ENCODE data around the gene NUP155.
A peak's percentile ranks its signal among the peaks of the same experiment; 100 is the strongest.

Gene NUP155

GRCh38 chr5:37326536-37326935 lies 44.4 kb downstream of the NUP155 start:
- Mint-ChIP-seq H3K36me3 (ENCODE audit: low read depth) (peaks cover 72% of the 10 kb centered on the region), H3K27me3 (ENCODE audit: low read depth, poor library complexity) (no peaks in the 10 kb centered on the region), H3K4me1 (no peaks in the 10 kb centered on the region), H3K4me3 (no peak overlapping the region), H3K9me3 (no peaks in the 10 kb centered on the region), H3K27ac (no peak overlapping the region)
- no peak for DNase-seq
- TF ChIP-seq, protein P1, sequence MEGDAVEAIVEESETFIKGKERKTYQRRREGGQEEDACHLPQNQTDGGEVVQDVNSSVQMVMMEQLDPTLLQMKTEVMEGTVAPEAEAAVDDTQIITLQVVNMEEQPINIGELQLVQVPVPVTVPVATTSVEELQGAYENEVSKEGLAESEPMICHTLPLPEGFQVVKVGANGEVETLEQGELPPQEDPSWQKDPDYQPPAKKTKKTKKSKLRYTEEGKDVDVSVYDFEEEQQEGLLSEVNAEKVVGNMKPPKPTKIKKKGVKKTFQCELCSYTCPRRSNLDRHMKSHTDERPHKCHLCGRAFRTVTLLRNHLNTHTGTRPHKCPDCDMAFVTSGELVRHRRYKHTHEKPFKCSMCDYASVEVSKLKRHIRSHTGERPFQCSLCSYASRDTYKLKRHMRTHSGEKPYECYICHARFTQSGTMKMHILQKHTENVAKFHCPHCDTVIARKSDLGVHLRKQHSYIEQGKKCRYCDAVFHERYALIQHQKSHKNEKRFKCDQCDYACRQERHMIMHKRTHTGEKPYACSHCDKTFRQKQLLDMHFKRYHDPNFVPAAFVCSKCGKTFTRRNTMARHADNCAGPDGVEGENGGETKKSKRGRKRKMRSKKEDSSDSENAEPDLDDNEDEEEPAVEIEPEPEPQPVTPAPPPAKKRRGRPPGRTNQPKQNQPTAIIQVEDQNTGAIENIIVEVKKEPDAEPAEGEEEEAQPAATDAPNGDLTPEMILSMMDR (IDR thresholded peaks at IDR 0.05), result no peak

DNA sequence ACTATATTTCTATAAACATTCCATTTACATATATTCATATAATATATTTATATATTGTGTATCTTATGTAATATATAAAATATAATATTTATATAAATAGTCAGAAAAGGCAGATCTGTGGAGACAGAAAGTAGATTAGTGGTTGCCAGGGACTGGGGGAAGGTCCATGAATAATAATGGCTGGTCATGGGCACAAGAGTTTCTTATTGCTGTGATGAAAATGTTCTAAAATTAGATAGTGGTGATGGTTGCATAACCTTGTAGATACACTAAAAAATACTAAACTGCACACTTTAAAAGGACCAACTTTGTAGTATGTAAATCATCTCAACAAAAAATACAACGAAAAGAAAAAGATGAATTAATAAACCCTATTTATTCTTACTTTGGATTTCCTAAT lies 47.3 kb downstream of the NUP155 start:
- H3K9me3 Mint-ChIP-seq, result no peaks in the 10 kb centered on the region
- H3K4me1 Mint-ChIP-seq, result no peaks in the 10 kb centered on the region
- TF ChIP-seq, protein P1 (IDR thresholded peaks at IDR 0.05), result no peak
- H3K36me3 Mint-ChIP-seq (ENCODE audit: low read depth), result peaks cover 79% of the 10 kb centered on the region
- no peak overlapping the region for H3K27ac Mint-ChIP-seq
- H3K4me3 Mint-ChIP-seq, result no peak overlapping the region
- H3K27me3 Mint-ChIP-seq (ENCODE audit: low read depth, poor library complexity), result no peaks in the 10 kb centered on the region
- no peak for DNase-seq

GRCh38 chr5:37319037-37319782 lies 51.7 kb downstream of the NUP155 start:
- Mint-ChIP-seq H3K4me3 (no peak overlapping the region), H3K4me1 (no peaks in the 10 kb centered on the region), H3K27ac (no peak overlapping the region), H3K27me3 (ENCODE audit: low read depth, poor library complexity) (no peaks in the 10 kb centered on the region), H3K9me3 (no peaks in the 10 kb centered on the region), H3K36me3 (ENCODE audit: low read depth) (peaks cover 74% of the 10 kb centered on the region)
- TF ChIP-seq, protein P1 (IDR thresholded peaks at IDR 0.05), result no peak
- no peak for DNase-seq

DNA sequence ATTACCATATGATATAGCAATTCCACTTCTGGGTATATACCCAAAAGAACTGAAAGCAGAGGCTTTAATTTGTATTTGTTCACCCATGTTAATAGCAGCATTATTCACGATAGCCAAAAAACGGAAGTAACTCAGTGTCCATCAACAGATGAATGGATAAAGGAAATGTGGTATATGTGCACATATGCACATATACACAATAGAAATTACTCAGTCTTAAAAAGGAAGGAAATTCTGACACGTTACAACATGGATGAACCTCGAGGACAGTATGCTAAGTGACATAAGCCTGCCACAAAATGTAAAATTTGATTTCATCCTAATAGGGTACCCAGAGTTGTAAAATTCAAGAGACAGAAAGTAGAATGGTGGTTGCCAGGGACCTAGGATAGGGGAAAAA lies 54.9 kb downstream of the NUP155 start:
- TF ChIP-seq, protein P1 (IDR thresholded peaks at IDR 0.05), result no peak
- H3K27me3 Mint-ChIP-seq (ENCODE audit: low read depth, poor library complexity), result no peaks in the 10 kb centered on the region
- H3K36me3 Mint-ChIP-seq (ENCODE audit: low read depth), result peaks cover 88% of the 10 kb centered on the region
- DNase-seq, result no peak
- no peaks in the 10 kb centered on the region for H3K4me1 Mint-ChIP-seq
- H3K4me3 Mint-ChIP-seq, result no peak overlapping the region
- no peaks in the 10 kb centered on the region for H3K9me3 Mint-ChIP-seq
- H3K27ac Mint-ChIP-seq, result no peak overlapping the region

DNA sequence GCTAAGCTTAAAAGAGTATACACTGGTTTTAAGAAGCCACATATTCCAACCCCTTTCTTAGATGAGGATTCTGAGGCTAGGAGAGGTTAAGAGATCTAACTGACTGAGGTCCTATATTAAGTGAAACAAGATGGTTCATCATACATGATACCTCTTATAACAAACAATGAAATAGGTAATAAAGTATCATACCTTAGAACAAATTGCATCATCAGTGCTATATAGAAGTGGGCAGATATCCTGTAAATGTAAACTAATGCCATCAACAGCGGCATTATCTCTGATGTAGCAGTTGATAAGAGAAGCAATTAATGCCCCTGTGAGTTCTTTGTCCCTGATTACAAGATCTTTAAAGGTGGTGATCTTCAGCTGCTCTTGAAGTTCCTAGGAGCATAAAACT lies 60.5 kb downstream of the NUP155 start:
- Mint-ChIP-seq H3K27me3 (ENCODE audit: low read depth, poor library complexity) (no peaks in the 10 kb centered on the region), H3K4me3 (no peak overlapping the region), H3K27ac (no peak overlapping the region), H3K36me3 (ENCODE audit: low read depth) (peaks cover 79% of the 10 kb centered on the region), H3K9me3 (no peaks in the 10 kb centered on the region), H3K4me1 (no peaks in the 10 kb centered on the region)
- no peak for DNase-seq
- TF ChIP-seq, protein P1 (IDR thresholded peaks at IDR 0.05), result no peak

DNA sequence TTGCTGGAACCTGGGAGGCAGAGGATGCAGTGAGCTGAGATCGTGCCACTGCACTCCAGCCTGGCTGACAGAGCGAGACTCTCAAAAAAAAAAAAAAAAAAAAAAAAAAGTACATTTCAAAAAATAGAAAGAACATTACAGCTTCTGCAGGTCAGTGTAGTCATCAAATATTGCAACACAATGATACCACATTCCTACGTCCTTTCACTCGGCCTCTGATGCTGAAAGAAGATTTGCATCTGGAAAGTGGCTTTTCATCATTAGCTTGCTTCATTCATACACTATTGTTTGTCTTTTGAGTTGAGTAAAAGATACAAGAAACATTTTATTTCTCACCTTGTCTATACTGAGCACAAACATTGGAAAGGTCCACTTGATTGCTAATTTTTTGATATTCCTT lies 62.1 kb downstream of the NUP155 start:
- Mint-ChIP-seq H3K4me3 (no peak overlapping the region), H3K27ac (peak overlapping the region; percentile 42), H3K27me3 (ENCODE audit: low read depth, poor library complexity) (no peaks in the 10 kb centered on the region), H3K36me3 (ENCODE audit: low read depth) (peaks cover 75% of the 10 kb centered on the region), H3K4me1 (no peaks in the 10 kb centered on the region), H3K9me3 (no peaks in the 10 kb centered on the region)
- DNase-seq, result no peak
- TF ChIP-seq, protein P1 (IDR thresholded peaks at IDR 0.05), result no peak

Measured in nephron progenitor cell (in vitro differentiated cells).